Type B pancreatic cell (in vitro differentiated cells): ENCODE results near the gene MID1IP1. TPM values are rescaled to one million over a fixed set of nuclear protein-coding genes. Genes with fewer than 3 reads are reported as not detected.

ENCODE experiments used
- DNase-seq: peaks from one replicate; pipeline ENCODE4 v3.0.0; 2021; ENCODE audit warnings: mixed read lengths; ENCODE audit not compliant: unreplicated experiment; ENCODE audit errors: extremely low spot score
- H3K27ac Mint-ChIP-seq: 2 replicates; pipeline ENCODE4 v1.8.0; 2021; ENCODE audit warnings: mild to moderate bottlenecking, mixed read lengths
- H3K27me3 Mint-ChIP-seq: 2 replicates; pipeline ENCODE4 v1.8.0; 2021; ENCODE audit warnings: mixed read lengths
- H3K36me3 Mint-ChIP-seq: 2 replicates; pipeline ENCODE4 v1.8.0; 2021; ENCODE audit warnings: mixed read lengths
- H3K4me1 Mint-ChIP-seq: one replicate; pipeline ENCODE4 v1.8.0; 2021; ENCODE audit warnings: mixed read lengths; ENCODE audit not compliant: unreplicated experiment
- H3K4me3 Mint-ChIP-seq: 2 replicates; pipeline ENCODE4 v1.8.0; 2021; ENCODE audit warnings: mild to moderate bottlenecking, mixed read lengths
- H3K9me3 Mint-ChIP-seq: 2 replicates; pipeline ENCODE4 v1.8.0; 2021; ENCODE audit warnings: mixed read lengths
- total RNA-seq: library from RNA; stranded (reverse); gene quantifications from 2 replicates; pipeline ENCODE4 v1.2.1, GENCODE V29; 2021; ENCODE audit warnings: low replicate concordance
- TF ChIP-seq, protein P1 (sequence below): fragments of 200-600 bp; sonication (generic); conservative IDR thresholded peaks from 2 replicates; pipeline ENCODE4 v1.5.0; 2021; ENCODE audit warnings: antibody characterized with exemption, mild to moderate bottlenecking

Gene MID1IP1
- total RNA-seq, 1 donor from 2014 or later: 40.4 TPM

DNA sequence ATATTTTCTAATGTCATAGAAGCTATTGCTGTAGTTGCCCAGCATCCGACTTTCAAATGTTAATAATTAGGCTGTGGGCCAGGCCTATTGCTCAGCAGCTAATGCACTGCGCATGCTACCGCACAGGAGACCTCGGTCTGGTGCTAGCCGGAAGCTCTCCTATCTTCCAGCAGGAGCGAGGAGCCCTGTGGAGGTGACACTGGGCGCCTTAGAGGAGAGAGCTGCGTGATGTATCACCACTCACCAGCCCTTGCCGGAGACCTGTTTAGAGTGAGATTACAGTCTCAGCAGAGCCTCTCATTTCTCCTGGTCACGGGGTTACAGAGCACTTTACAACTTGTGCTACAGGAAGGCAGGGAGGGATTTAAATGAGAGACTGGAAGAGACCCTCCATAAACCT is 31.1 kb upstream of the MID1IP1 start:
- Mint-ChIP-seq H3K4me3 (no peak overlapping the region), H3K9me3 (no peaks in the 10 kb centered on the region), H3K27me3 (no peaks in the 10 kb centered on the region), H3K4me1 (no peaks in the 10 kb centered on the region), H3K36me3 (no peaks in the 10 kb centered on the region), H3K27ac (no peak overlapping the region)
- TF ChIP-seq, protein P1, sequence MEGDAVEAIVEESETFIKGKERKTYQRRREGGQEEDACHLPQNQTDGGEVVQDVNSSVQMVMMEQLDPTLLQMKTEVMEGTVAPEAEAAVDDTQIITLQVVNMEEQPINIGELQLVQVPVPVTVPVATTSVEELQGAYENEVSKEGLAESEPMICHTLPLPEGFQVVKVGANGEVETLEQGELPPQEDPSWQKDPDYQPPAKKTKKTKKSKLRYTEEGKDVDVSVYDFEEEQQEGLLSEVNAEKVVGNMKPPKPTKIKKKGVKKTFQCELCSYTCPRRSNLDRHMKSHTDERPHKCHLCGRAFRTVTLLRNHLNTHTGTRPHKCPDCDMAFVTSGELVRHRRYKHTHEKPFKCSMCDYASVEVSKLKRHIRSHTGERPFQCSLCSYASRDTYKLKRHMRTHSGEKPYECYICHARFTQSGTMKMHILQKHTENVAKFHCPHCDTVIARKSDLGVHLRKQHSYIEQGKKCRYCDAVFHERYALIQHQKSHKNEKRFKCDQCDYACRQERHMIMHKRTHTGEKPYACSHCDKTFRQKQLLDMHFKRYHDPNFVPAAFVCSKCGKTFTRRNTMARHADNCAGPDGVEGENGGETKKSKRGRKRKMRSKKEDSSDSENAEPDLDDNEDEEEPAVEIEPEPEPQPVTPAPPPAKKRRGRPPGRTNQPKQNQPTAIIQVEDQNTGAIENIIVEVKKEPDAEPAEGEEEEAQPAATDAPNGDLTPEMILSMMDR: no peak
- DNase-seq: no peak

DNA sequence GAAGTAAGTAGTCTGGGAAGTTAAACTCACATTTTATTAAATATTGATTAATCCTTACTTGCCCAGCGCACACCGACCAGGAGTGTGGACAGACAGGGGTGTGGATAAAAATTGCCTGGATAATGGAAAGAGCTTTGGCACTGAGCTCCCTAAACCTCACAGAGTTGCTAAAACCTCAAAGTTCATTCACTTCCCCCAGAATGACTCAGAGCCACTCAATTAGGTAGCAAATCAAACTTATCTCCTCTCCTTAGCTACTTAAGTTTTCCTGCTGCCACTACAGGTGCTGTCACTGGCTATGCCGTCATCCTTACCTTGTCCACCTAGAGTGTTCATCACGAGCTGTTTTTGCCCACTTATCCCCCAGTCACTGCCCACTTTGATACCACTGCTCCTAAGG is 27.0 kb upstream of the MID1IP1 start:
- H3K36me3 Mint-ChIP-seq: no peaks in the 10 kb centered on the region
- H3K27me3 Mint-ChIP-seq: no peaks in the 10 kb centered on the region
- DNase-seq: no peak

DNA sequence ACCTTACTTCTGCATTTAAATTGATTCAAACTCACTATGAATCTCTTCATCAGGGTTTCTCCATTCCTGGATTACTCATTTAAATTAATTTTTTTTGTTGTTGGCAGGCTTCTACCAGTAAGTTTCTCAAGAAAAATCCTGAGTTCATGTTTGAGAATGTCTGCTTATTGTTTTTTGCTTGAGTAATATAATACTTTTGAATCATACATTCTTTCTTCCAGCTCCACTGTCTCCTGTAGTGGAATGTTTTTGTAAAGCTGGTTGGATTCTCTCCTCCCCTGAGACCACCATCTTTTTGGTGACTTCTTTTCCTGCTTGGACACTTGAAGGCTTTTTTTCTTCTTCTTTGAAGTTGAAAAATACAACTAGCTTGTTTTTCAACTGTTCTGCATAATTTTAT is 4.3 kb upstream of the MID1IP1 start:
- Mint-ChIP-seq H3K27ac (no peak overlapping the region), H3K9me3 (peaks cover 6% of the 10 kb centered on the region), H3K4me3 (no peak overlapping the region), H3K36me3 (no peaks in the 10 kb centered on the region), H3K4me1 (no peaks in the 10 kb centered on the region), H3K27me3 (no peaks in the 10 kb centered on the region)
- DNase-seq: no peak
- TF ChIP-seq, protein P1: no peak

More for the DNA sequence above, 27.0 kb upstream of the MID1IP1 start:
- TF ChIP-seq, protein P1: no peak
- Mint-ChIP-seq H3K4me3 (no peak overlapping the region), H3K4me1 (no peaks in the 10 kb centered on the region), H3K9me3 (peaks cover 4% of the 10 kb centered on the region), H3K27ac (no peak overlapping the region)

DNA sequence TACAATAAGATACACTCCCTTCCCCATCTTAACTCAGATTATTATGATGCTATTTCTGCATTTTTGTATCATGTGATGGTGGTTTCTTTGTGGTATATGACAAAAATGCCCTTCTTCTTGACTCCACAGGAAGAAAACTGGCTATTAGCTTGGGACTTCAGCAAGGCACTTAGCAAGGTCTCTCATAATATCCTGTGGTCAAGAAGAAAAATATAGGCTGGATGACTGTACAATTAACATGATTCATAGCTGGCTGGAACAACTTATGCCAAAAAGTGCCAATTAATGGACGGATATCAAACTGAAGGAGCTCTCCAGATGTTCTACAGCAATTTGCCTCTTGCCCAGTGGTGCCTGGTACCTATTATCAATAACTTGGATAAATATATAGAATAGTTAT is 2.3 kb upstream of the MID1IP1 start:
- no peak overlapping the region for H3K4me3 Mint-ChIP-seq
- H3K36me3 Mint-ChIP-seq: no peaks in the 10 kb centered on the region
- no peak for DNase-seq
- no peak overlapping the region for H3K27ac Mint-ChIP-seq
- TF ChIP-seq, protein P1: no peak
- no peaks in the 10 kb centered on the region for H3K4me1 Mint-ChIP-seq
- H3K9me3 Mint-ChIP-seq: peaks cover 6% of the 10 kb centered on the region
- H3K27me3 Mint-ChIP-seq: no peaks in the 10 kb centered on the region

DNA sequence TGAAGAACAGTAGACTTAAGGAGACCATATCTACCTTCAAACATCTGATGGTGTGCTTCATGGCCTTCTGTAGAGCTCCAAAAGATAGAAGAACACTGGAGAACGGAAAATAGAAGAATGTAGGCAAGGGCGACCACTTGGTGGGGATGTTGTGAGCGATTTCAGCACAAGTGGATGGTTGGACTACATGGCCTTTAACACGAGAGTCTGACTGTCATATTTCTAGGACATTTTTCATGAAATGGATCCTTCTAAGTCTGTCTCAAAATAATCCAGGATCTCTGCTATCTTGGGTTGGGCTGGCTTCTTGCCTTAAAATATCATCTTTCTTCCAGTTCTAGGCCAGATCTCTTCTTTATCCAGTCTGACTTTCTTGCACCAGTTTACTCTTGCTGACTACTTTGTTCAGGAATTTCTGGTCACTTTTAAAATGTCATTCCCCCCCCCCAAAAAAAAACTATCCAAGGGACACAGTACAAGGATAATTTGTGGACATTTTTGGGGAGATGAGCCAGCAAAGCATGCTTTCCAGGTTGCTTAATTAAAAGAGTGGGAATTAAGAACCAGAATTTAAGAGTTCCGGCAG is 1.2 kb upstream of the MID1IP1 start:
- Mint-ChIP-seq H3K9me3 (peaks cover 6% of the 10 kb centered on the region), H3K4me1 (no peaks in the 10 kb centered on the region), H3K36me3 (no peaks in the 10 kb centered on the region), H3K27ac (no peak overlapping the region), H3K4me3 (no peak overlapping the region), H3K27me3 (no peaks in the 10 kb centered on the region)
- DNase-seq: no peak
- TF ChIP-seq, protein P1: no peak

DNA sequence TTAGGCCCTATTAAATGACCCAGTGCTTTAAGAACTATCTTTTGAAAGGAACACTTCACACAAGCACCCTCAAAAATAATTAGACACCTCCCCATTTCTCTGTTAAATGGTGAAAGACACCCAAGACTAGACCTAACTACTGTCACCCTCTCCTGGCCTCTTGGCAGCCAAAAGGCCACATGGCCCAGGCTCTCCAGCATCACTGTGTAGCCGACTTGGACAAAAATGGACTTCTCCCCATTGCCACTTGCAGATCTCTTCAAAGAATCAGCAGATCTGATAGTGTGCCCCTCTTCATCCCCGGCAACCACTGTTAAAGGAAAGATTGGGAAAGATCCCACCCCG is 2.0 kb downstream of the MID1IP1 start:
- peak overlapping the region; percentile 95 for H3K4me3 Mint-ChIP-seq
- H3K27me3 Mint-ChIP-seq: no peaks in the 10 kb centered on the region
- H3K27ac Mint-ChIP-seq: peak overlapping the region; percentile 90
- H3K9me3 Mint-ChIP-seq: peaks cover 6% of the 10 kb centered on the region
- no peak for DNase-seq
- H3K4me1 Mint-ChIP-seq: no peaks in the 10 kb centered on the region
- TF ChIP-seq, protein P1: no peak
- peaks cover 3% of the 10 kb centered on the region for H3K36me3 Mint-ChIP-seq
